GM19468 (cell line): ENCODE data around the gene ATL2.
"Not testable (repeated sequence)": the region's sequence is repeated elsewhere in the genome, so short reads cannot be mapped to it uniquely, and the experiment has no call there.

ENCODE experiments used
- ATAC-seq: cut with Tn5 transposase; IDR thresholded peaks from one replicate; pipeline ENCODE4 v1.9.1; 2021; ENCODE audit warnings: mild to moderate bottlenecking, moderate library complexity, moderate number of reproducible peaks; ENCODE audit not compliant: unreplicated experiment; ENCODE audit errors: extremely low read depth

The ATL2 gene

DNA sequence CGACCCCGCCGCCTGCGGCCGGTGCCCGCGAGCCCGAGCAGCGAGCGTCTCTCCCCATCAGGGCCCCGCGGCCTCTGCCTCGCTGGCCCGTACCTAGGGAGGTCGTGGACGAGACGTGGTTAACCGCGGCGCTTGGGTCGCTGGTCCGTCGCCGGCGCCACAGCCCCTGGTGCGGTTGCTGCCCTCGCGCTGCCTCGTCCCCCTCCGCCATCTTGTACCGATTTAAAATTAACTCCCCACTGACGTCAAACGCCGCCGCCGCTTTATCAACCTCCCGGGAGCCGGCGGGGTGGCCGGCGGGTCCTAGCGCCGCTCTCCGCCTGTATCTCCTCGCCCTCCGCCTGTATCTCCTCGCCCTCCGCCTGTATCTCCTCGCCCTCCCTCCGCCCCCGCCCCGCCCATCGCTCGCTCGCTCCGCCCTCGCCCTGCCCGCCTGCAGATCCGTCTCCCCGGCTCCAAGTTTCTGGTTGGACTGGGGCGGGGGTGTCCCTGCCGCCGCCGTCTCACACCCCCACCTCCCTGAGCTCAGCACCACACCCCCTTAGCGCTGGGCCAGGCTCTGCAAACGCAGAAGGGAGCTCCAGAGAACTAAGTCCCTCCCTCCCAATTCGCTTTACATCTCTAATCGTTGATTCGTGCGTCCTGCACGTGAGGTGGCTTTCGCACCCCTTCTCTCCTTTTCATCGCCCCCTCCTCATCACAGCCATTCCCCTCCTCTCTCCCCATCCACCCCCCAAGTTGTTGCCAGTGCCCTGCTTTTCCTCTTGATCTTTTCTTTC lies at the start of gene ATL2:
Gene ATL2 (minus strand): TSS at position 224 of the 779 bp plus-strand sequence. CDS start 13 bp downstream, at position 211.
- ATAC-seq: peak; percentile 54

DNA sequence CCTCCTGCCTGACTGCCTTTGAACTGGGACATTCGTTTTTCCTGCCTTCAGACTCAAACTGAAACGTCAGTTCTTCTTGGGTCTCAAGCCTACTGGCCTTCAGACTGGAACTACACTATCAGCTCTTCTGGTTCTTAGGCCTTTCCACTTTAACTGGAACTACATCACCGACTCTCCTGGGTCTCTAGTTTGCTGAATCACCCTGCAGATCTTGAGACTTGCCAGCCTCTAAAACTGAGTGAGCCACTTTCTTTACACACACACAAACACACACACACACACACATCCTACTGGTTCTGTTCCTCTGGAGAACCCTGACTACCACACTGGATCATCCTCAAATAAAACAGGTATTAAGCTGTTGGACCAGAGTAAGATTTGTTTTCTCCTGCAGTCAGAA lies 46.7 kb upstream of the ATL2 start:
- ATAC-seq: no peak

DNA sequence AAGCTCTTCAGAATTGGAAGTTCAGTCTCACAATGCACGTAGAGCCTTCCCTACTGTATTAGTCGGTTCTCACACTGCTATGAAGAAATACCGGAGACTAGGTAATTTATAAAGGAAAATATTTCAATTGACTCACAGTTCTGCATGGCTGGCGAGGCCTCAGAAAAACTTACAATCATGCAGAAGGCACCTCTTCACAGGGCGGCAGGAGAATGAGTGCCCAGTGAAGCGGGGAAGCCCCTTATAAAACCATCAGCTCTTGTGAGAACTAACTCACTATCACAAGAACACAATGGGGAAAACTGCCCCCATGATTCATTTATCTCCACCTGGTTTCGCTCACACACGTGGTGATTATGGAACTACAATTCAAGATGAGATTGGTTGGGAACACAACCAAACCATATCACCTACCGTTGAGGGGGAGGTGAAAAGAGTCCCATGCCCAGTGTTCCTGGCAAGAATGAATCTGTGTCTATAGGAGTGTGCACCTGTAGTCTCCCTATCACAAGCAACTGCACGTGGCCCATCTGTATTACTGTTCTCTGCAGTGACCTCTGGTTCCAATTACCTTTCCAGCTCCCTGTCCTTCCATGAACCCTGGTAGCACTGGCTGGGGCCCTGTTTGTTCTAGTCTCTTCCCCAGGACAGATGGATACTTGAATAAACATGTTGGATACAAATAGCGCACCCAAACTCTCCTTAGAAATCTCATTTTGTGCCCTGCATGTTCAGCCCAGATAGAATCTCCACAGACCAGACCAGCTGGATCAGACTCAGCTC lies 44.4 kb upstream of the ATL2 start:
- ATAC-seq: no peak

DNA sequence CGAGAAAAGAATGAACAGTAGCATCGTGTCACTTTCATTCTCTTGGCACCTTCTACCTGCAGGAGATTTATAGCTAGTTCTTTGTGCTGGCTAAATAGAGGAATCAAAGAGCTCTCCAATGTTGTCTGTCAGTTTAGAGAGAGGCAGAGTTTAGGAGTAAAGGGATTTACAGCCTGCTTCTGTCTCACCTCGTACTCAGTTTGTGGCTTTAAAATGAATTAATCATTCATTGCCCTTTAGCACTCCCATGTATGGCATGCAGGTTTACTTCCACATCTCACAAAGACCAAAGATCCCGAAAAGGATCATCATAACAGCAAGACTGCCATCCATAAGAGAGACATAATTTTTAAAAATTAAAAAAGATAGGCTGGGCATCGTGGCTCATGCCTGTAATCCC lies 42.4 kb upstream of the ATL2 start:
- no peak for ATAC-seq

DNA sequence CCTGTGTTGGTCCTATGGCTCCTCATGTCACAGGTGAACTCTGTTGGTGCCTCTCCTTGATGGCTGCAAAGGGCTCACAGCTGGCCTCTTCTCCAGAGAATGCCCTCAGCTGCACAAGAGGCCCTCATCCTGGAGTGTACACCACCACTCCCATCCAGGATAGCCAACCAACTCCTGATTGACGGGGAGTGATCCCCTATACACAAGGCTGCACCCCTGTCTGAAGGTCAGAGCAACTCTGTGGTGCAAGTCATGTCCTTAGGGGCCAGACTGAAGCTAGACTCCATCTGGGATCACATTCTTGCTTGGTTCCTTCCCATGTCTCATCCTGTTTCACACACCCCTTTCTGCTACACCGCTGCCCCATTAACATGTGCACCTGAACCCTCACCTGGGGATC lies 41.7 kb upstream of the ATL2 start:
- no peak for ATAC-seq

DNA sequence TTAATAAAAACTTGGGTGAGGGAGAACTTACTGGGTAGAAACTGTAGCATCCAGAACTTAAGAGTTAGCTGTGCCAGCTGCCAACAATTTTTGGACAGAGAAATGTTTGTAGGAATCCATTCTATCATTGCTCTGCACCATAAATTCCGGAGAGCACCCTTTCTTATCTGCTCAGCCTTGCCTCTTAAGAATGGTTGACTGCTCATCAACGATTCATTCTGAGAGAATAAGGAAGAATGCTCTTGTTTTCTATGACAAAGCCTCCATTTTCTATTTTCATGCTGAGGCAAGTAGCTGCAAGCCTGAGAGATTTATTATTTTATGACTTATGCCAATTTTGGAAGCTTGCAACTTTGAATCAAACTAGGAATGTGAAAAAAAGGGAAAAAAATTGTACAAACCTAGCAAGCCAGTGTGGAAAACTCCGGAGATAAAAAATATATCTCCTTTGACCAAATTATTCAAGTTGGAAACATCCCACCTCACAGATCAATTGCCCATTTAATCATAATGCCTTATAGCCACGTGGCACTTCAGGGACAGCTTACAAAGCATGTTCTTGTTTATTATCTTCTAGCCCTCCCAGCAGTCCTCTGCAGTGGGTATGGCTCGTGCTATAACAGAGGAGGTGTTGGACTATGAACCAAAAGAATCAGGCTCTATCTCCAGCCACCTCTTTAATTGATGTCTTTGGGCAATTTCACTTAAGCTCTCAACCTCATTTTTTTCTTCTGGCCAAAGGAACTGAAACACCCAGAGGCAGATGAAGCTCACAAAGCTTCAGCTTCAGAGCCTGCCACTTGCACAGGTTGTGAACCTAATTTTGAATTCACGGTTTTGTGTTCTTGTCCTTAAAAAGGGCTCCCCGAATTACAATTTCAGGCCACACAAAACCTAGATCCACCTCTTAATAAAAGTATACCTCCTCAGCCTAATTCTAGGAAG lies 40.9 kb upstream of the ATL2 start:
- ATAC-seq: no peak

DNA sequence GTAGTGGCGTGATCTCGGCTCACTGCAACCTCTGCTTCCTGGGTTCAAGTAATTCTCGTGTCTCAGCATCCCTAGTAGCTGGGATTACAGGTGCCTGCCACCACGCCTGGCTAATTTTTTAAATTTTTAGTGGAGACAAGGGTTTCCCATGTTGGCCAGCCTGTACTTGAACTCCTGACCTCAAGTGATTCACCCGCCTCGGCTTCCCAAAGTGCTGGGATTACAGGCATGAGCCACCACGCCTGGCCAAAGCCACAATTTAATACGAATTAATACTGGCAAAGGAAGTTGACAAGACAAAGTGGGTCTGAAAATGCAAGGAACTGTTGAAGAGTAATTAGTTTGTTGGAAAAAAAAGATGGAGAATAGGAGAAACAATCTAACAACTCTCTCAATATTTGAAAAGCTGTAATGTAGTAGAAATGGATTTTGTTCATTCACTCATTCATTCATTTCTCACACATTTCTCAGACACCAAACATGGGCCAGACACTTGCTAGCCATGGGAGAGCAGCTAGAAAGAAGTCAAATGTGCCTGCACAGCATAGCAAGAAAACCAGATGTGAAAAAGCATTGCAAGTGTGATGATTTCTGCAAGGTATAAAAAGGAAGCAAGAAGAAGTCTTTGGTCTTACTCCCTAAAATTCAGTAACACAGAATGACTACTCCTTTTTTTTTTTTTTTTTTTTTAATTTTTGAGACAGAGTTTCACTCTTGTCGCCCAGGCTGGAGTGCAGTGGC lies 39.4 kb upstream of the ATL2 start:
- no peak for ATAC-seq

DNA sequence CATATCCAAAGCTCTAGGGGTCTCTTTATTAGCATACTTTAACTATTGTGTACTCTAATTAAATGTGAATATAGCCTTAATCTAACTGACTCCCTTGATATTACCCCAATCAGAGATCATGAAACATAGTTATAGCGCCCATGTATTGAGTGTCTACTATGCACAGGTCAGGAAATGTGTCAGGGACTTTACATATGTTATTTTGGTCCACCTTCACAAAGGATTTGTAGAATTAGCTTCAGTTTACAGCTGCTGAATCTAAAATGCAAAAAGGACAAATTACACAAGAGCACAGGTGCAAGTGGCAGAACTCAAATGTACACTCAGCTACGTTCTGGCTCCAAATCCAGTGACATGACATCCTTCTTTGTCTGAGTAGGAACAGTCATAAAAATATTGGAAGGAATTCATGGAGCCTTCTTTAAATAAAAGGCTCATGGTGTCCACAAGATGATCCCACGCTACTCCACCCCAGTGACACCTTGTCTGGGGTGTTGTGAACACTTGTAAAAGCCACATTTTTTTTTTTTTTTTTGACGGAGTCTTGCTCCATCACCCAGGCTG lies 38.7 kb upstream of the ATL2 start:
- no peak for ATAC-seq

DNA sequence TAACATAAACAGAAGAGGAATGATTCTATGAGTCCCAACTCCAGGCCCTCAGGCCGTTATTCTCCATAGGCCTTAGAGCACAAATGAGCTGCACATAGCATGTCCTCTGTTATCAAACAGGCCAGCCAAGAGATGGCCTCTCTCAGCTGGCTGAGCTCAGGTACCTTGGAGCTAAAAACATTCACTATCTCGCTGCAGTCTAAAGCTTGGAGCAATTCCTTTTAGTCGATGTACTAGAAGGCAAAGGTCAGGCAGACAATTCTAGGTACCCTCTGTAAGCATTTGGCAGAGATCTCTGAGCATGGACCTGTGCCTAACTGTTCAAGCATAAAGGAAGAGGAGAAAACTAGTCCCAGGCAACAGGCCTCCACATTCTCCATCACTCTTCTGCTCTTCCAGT lies 38.0 kb upstream of the ATL2 start:
- no peak for ATAC-seq

DNA sequence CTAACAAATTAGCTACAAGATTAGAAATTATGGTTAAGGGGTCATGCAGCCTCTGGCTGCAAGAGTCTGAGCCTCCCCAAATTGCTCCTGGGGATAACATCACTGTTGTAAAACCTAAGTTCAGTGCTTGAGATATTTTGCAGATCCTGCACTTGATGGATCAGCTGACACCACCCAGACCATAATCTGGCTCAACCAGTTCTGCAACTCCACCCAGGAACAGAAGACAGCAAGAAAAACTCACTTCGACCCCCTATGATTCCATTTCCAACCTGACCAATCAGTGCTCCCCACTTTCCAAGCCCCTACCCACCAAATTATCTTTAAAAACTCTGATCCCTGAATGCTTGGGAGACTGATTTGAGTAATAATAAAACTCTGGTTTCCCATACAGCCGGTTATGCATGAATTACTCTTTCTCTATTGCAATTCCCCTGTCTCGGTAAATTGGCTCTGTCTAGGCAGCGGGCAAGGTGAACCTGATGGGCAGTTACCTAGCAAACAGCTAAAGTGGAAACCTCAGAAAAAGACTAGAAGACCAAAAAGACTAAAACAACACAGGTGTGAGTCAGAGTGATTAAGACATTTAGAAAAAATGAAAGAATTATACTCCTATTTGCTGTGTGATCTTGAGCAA lies 35.3 kb upstream of the ATL2 start:
- not testable (repeated sequence) for ATAC-seq

DNA sequence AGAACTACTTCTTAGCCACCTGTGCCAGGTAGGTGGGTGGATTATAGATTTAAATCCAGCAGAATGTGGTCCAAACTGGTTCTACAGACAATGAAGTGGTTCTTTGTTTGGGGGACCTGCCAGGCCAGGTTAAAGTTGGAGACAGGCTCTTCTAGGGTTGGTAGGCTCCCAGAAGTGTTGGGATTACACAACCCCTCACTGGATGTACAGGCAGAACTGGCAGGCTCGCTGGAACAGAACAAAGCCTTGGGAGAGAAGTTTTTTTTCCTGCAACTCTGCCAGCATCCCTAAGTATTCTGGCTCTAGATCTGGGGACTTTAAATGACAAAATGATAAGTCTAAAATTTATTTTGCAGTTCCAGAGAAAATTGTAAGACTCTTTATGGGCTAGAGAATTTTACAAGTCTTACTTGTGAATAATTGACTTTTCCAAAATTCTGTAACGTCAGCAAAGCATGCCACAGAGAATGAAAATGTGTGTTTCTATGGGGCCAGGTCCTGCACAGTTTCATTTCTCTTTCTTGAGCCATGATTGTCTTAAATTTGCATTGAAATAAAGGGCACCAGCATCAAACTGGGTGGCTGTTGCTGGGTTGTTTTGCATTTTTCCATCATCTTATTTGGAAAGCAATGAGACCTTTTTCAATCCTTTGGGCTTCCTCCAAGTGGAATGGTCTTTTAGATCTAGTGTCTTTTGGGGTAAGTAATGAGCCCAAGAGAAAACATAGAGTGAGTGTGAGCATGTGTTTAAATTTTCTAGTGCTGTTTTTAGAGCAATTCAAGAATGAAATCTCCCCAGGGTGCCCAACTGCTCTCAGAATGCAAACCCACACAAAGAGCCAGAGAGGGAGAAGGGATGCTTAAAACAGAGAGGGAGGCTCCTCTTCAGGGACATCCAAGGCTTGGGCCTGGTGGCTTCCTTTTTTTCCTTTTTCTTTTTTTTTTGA lies 32.4 kb upstream of the ATL2 start:
- ATAC-seq: peak; percentile 50

DNA sequence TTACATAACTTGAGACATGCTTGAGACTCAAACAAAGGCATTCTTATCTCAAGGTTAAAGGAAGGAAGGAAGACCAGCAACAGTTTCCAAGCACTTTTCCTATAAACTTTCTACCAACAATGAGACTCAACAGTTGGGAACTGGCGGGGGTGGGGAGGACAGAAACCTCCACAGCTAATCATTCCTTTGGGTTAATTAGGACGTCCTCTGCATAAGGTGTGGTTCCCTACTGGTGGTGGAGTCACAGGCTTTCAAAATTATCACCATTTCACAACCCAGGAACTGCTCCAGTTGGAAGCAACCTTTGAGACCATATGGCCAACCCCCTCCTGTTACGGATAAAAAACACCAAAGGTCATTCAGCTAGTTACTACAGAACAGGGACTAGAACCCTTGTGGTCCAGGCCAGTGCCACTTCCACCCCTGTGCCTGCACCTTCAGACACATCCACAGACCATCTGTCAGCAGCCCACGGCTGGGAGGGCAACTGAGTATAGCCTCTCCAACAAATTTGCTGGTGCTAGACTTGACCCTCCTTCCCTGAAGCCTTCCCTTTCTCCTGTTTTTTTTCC lies 30.1 kb upstream of the ATL2 start:
- no peak for ATAC-seq

DNA sequence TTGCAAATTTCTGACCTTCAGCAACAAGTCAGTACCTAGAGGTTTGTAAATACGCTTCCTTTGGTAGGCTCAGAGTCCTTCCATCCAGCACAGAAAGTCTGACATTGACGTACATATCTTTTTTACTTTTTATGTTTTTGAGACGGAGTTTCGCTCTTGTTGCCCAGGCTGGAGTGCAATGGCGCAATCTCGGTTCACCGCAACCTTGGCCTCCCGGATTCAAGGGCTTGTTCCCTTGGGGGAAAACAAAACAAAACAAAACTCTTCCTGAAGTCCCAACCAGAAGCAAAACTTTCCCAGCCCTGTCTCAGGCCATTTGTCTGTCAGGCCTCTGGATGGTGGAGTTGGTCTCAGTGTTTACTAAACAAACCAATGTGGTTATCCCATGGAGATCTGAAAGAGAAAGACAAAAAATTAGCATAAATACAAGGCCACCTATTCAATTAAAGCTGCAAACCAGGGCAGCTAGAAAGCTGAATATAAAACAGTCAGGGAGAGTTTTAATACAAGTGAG lies 29.6 kb upstream of the ATL2 start:
- no peak for ATAC-seq

DNA sequence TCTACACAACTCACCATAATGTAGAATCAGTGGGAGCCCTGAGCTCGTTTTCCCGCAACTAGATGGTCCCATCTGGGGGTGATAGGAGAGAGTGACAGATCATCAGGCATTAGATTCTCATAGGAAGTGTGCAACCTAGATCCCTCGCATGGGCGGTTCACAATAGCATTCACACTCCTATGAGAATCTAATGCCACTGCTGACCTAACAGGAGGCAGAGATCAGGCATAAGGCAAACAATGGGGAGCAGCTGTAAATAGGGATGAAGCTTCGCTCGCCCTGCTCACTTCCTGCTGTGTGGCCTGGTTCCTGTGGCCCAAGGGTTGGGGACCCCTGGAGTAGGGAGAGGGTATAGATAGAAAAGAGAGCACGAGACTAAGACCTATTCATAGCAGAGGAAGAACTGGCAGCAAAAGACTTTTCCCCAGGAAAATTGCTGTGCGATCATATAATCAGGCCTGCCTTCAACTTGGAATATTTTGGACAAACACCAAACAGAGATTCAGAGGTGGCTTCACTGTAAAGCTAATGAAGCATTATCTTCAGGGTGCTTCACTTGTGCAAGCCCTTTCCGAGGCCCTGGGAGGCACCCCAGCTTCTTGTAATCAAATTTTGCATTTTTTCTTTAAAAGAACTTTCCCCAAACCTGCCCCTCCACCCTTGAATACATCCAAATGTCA lies 29.0 kb upstream of the ATL2 start:
- no peak for ATAC-seq

DNA sequence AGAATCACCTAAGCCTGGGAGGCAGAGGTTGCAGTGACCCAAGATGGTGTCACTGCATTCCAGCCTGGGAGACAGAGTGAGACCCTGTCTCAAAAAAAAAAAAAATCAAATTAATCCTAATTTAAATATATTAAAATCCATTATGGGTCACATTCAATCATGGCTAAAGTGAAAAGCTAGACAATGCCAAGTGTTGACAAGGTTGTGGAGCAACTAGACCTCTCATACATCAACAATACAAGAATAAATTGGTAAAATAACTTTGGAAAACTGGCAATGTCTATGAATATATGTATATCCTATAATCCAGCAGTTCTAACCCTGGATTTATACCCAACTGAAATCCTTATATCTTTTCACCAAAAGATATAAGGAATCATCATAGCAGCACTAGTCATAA lies 23.4 kb upstream of the ATL2 start:
- no peak for ATAC-seq

DNA sequence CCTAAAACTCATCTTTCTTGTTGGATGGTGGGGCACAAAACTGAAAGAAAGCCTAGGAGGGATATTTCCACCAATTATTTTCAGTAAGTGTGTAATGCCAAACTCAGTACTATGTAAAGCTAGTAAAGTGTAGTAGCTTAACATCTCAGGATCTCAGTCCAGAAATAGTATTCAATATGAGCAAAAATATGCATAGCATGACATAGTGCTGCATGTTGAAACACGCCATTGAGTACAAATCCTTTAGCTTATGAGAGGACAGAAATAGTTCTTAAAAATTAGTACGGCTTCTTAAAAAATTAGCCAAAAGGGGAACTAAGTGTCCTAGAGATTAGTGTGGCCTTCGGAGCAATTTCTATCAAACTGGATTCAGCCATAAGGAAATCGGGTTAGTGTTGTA lies 21.7 kb upstream of the ATL2 start:
- ATAC-seq: no peak

DNA sequence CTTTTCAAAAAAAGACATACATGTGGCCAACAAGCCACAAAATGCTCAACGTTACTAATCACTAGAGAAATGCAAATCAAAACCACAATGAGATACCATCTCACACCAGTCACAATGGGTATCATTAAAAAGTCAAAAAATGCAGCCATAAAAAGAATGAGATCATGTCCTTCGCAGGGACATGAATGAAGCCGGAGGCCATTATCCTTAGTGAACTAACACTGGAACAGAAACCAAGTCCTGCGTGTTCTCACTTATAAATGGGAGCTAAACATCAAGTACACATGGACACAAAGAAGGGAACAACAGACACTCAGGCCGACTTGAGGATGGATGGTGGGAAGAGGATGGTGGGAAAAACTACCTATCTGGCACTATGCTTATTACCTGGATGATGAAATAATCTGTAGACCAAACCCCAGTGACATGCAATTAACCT lies 17.8 kb upstream of the ATL2 start:
- no peak for ATAC-seq
